Measurements from ENCODE around the gene PSMD7.
"Not testable (repeated sequence)": the region's sequence is repeated elsewhere in the genome, so short reads cannot be mapped to it uniquely, and the experiment has no call there.

DNA sequence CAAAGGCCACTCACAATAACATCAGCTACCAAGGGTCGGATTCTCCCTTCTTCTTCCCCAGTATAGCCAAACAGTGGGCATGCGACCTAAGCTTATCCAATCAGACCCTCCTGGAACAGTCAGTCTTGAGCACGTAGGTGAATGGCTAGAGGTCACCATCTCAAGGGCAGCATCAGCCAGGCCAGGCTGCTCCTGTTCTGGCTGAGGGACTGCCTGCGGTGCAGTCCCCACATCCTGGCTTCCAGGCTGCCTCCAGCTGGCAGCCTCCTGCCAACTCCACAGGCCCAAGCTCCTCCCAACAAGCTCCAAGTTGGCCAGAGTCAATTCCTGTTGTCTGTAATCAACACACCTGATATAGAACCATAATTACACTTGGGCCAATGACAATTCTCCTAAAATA, 56.4 kb downstream of the PSMD7 start:
- TF ChIP-seq, protein P1, sequence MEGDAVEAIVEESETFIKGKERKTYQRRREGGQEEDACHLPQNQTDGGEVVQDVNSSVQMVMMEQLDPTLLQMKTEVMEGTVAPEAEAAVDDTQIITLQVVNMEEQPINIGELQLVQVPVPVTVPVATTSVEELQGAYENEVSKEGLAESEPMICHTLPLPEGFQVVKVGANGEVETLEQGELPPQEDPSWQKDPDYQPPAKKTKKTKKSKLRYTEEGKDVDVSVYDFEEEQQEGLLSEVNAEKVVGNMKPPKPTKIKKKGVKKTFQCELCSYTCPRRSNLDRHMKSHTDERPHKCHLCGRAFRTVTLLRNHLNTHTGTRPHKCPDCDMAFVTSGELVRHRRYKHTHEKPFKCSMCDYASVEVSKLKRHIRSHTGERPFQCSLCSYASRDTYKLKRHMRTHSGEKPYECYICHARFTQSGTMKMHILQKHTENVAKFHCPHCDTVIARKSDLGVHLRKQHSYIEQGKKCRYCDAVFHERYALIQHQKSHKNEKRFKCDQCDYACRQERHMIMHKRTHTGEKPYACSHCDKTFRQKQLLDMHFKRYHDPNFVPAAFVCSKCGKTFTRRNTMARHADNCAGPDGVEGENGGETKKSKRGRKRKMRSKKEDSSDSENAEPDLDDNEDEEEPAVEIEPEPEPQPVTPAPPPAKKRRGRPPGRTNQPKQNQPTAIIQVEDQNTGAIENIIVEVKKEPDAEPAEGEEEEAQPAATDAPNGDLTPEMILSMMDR (IDR thresholded peaks at IDR 0.05; ENCODE audit: poor library complexity, severe bottlenecking), result not testable (repeated sequence)
- not testable (repeated sequence) for TF ChIP-seq EP300 (conservative IDR thresholded peaks at IDR 0.05; ENCODE audit: poor library complexity, severe bottlenecking); EZH2 (IDR thresholded peaks at IDR 0.05; ENCODE audit: borderline replicate concordance, insufficient read depth, low read length, poor library complexity, severe bottlenecking); RAD21 (conservative IDR thresholded peaks at IDR 0.05); POLR2AphosphoS5 (IDR thresholded peaks at IDR 0.05); TAF1 (IDR thresholded peaks at IDR 0.05; ENCODE audit: low read depth); MXI1 (conservative IDR thresholded peaks at IDR 0.05; ENCODE audit: poor library complexity, severe bottlenecking); SMC3 (conservative IDR thresholded peaks at IDR 0.05; ENCODE audit: poor library complexity)
- TF ChIP-seq, protein P2, sequence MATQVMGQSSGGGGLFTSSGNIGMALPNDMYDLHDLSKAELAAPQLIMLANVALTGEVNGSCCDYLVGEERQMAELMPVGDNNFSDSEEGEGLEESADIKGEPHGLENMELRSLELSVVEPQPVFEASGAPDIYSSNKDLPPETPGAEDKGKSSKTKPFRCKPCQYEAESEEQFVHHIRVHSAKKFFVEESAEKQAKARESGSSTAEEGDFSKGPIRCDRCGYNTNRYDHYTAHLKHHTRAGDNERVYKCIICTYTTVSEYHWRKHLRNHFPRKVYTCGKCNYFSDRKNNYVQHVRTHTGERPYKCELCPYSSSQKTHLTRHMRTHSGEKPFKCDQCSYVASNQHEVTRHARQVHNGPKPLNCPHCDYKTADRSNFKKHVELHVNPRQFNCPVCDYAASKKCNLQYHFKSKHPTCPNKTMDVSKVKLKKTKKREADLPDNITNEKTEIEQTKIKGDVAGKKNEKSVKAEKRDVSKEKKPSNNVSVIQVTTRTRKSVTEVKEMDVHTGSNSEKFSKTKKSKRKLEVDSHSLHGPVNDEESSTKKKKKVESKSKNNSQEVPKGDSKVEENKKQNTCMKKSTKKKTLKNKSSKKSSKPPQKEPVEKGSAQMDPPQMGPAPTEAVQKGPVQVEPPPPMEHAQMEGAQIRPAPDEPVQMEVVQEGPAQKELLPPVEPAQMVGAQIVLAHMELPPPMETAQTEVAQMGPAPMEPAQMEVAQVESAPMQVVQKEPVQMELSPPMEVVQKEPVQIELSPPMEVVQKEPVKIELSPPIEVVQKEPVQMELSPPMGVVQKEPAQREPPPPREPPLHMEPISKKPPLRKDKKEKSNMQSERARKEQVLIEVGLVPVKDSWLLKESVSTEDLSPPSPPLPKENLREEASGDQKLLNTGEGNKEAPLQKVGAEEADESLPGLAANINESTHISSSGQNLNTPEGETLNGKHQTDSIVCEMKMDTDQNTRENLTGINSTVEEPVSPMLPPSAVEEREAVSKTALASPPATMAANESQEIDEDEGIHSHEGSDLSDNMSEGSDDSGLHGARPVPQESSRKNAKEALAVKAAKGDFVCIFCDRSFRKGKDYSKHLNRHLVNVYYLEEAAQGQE (IDR thresholded peaks at IDR 0.05; ENCODE audit: borderline replicate concordance), result not testable (repeated sequence)

Measured in neural cell (in vitro differentiated cells).